CD4-positive, alpha-beta T cell treated with Interleukin-2 at 100 ng/mL for 4 hours (primary cell): Measurements from ENCODE around the gene DGKK.
"Not testable (repeated sequence)": the region's sequence is repeated elsewhere in the genome, so short reads cannot be mapped to it uniquely, and the experiment has no call there.

Experiments
- DNase-seq: peaks from one replicate; pipeline ENCODE4 v3.0.0-alpha.2; 2020; ENCODE audit warnings: low spot score

Gene DGKK

DNA sequence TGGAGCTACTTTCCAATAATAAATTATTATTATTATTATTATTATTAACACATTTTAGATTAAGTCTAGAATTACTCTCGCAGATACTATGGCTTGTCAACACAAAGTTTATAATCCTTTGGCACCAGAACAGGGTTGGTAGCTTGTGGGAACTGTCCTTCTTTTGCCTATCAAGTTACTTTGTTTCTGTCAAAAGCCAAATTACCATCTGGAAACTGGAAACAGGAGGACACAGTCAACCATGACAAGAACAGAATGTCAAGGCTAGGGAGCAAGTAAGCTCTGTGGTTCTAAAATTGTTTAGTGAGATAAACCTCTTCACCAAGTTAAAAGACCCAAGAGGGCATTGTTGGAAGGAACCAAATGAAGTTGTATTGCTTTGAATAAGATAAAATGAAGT, 42.5 kb downstream of the DGKK start:
- no peak for DNase-seq

DNA sequence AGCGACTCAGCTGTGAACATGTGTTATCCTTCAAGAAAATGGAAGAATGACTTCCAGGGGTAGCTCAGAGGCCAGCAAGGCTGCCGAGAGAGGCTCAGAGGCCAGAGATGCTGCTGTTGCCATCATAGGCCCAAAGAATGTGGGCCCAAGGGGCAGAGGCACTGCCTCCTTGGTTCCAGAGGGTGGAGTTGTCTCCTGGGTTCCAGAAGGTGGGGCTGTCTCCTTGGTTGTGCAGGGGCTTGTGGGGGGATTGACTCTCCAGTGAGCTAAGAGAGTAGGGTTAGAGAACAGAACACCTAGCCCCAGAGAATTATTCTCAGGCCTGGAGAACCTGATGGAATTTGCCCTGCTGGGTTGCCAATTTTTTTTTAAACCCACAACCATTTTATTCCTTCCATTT, 62.6 kb downstream of the DGKK start:
- no peak for DNase-seq

- no peak for DNase-seq
Measured at GRCh38 chrX:50403903-50404302, 66.7 kb downstream of the DGKK start.

- no peak for DNase-seq
Measured at GRCh38 chrX:50402886-50403285, 67.7 kb downstream of the DGKK start.

DNA sequence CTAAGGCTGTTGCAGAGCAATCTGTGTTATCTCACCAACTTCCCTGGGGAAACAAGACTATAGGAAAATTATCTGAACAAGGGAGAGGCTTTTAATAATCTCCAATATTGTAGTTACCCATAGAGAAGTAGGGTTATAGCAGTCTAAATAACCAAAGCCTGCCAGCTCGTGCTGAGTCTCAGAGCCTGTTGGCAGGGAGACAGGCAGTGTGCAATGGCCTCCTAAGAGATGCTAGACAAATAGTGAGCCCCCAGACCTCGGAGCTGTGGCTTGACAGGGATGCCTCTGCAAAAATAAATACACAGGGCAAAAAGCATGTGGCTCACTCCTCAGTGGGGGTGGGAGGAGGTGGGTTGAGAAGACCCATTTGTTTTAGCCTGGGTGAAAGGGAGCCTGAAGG, 76.7 kb downstream of the DGKK start:
- DNase-seq, result no peak

DNA sequence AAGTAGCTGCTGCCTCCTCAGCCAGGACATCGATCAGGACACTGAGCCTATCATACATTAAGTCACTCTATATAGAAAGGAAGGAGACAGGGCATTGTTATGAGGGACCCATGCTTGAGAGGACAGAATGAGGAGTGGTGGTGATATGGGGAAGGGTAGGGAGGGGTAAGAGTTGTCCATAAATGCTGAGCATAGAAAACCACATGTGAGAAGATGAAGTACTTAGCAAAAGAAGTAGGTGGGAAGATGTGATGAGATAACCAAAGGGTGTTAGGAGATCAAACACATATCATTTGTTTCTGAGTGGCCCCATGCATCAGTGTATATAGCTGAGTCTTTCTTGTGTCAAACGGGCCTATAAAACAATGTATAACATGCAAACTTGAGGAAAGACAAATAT, 84.1 kb downstream of the DGKK start:
- no peak for DNase-seq

DNA sequence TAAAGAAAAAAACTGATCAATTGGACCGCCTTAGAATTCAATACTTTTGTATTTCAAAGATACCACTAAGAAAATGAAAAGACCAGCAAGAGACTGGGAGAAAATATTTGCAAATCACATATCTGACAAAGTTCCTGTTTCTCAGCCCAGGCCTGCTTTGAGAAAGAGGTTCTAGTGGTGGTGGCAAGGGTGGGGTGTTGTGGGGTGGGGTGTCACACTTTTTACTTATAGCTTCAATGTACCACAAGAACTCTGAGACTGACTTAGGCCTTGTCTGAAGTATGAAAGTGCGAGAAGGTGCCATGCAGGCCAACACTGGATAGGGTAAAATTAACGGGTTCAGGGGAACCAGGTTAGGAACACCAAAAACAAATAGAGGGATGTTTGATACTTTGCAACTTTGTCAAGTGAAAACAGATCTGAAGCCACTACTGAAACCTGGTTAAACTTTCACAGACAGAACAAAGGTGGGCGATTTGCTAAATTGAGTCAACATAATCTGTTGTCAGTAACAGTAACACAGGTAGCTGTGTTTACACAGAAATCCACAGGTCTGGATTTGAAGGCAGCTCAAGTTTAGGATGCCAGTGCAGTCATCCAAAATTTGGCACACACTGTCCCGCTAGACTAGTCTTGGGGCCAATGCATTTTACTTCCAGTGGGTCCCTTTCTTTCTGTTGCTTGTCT, 88.8 kb downstream of the DGKK start:
- DNase-seq, result peak; percentile 0

- no peak for DNase-seq
Measured at GRCh38 chrX:50375481-50376267, 95.0 kb downstream of the DGKK start.

DNA sequence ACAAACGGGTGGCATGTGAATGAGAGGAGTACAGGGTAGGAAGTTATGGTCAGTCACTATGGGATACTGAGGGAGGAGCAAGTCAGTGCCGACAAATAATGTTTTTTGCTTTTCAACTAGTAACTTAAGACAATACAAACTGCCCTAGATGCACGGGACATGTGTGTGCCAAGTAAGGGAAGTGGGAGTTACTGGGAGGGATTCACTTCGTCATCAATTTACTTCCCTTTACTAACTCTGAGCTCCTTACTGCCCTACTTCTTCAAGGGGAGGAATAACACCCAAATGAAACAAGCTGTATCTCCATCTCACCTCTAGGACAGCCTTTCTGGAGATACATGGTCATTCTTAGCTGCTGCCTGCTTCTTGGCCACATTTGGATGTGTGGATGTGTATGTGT, 97.7 kb downstream of the DGKK start:
- no peak for DNase-seq

DNA sequence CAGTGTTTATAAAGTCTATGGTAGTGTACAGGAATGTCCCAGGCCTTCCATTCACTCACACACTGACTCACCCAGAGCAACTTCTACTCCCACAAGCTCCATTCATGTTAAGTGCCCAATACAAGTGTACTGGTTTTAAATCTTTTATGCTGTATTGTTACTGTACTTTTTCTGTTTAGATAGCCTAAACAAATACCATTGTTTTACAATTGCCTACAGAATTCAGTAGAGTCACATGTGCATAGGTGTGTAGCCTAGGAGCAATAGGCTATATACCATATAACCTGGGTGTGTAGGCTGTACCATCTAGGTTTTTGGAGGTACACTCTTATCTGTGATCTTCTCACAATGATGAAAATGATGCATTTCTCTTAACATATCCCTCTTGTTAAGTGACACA, 126.7 kb downstream of the DGKK start:
- DNase-seq, result no peak

DNA sequence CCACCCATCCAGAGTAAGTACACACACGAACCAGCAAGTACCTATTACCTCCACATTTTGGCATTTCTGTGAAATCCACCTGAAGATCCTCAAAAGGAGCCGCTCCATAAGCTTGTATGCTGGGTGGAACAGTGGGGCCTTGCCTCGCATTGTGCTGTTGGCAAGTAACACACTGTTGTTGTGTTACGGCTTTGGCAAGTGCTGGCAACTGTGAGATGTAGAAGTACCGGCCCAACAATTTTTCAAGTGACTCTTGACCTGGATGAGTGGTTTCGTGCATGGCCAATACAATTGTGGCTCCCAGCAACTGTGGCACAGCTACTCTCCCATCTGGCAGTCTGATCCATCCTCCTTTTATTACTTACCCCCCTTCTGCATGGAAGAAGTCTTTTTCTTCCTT, 137.3 kb downstream of the DGKK start:
- no peak for DNase-seq

- DNase-seq, result not testable (repeated sequence)
Measured at GRCh38 chrX:50332668-50333067, 138.0 kb downstream of the DGKK start.

- no peak for DNase-seq
Measured at GRCh38 chrX:50327235-50327634, 143.4 kb downstream of the DGKK start.
